ENCODE results near the gene LUZP1. TPM values are rescaled to one million over a fixed set of nuclear protein-coding genes. Genes with fewer than 3 reads are reported as not detected.

LUZP1 gene
- total RNA-seq, 1 experiment from 2014 or later: 22.4 TPM

GRCh38 chr1:23125489-23125888 is 43.2 kb downstream of the LUZP1 start (continued):
- no peak for TF ChIP-seq REST (IDR thresholded peaks at IDR 0.05; ENCODE audit: low read depth)
- TF ChIP-seq CTCF (IDR thresholded peaks at IDR 0.05 in 2 of 3, conservative IDR thresholded peaks at IDR 0.05 in 1 of 3; ENCODE audit: borderline replicate concordance in 1 of 3, insufficient read depth in 1 of 3, low read depth in 2 of 3, low read length in 2 of 3): no peak

- Histone ChIP-seq H3K9me2 (ENCODE audit: insufficient read depth) (no peaks in the 10 kb centered on the region), H3K27ac (ENCODE audit: low read depth, low read length) (no peak overlapping the region), H3K4me3 (replicated peaks in 1 of 2; ENCODE audit: low read depth in 1 of 2, low read length in 2 of 2) (no peak overlapping the region), H3K9ac (ENCODE audit: low read length) (no peak overlapping the region), H3K9me3 (ENCODE audit: control insufficient read depth in 1 of 2, insufficient read depth in 1 of 2, low read depth in 1 of 2, low read length in 2 of 2) (no peaks in the 10 kb centered on the region), H2AFZ (ENCODE audit: low read depth, low read length, poor library complexity, severe bottlenecking) (no peak overlapping the region), H3K27me3 (ENCODE audit: insufficient read depth, low read length) (no peaks in the 10 kb centered on the region), H3K36me3 (ENCODE audit: control insufficient read depth in 1 of 2, insufficient read depth in 2 of 2, low read length in 2 of 2) (no peaks in the 10 kb centered on the region), H3K79me2 (ENCODE audit: insufficient read depth, low read length) (peaks cover 77% of the 10 kb centered on the region), H4K20me1 (ENCODE audit: insufficient read depth) (no peaks in the 10 kb centered on the region), H3K4me1 (ENCODE audit: control insufficient read depth in 1 of 2, insufficient read depth in 2 of 2, low read length in 2 of 2) (peaks cover under 1 to 7% of the 10 kb centered on the region in 2 experiments; a peak in 3 of 4 replicates), H3K4me2 (ENCODE audit: low read length) (no peak overlapping the region)
- BruUV-seq (replicated peaks): no TSS peak
- TF ChIP-seq ZBTB33 (IDR thresholded peaks at IDR 0.05; ENCODE audit: extremely low read depth, insufficient replicate concordance, low read length) (no peak), CTCF (IDR thresholded peaks at IDR 0.05 in 2 of 3, conservative IDR thresholded peaks at IDR 0.05 in 1 of 3; ENCODE audit: borderline replicate concordance in 1 of 3, insufficient read depth in 1 of 3, low read depth in 2 of 3, low read length in 2 of 3) (no peak), EZH2 (IDR thresholded peaks at IDR 0.05) (no peak), POLR2A (IDR thresholded peaks at IDR 0.05; ENCODE audit: borderline replicate concordance, extremely low read depth, insufficient read depth, insufficient read length) (no peak), CEBPB (IDR thresholded peaks at IDR 0.05; ENCODE audit: low read depth) (no peak), ELF1 (IDR thresholded peaks at IDR 0.05; ENCODE audit: borderline replicate concordance, low read depth) (no peak), RAD21 (IDR thresholded peaks at IDR 0.05; ENCODE audit: low read depth) (no peak), TCF7L2 (IDR thresholded peaks at IDR 0.05; ENCODE audit: borderline replicate concordance, extremely low read depth, insufficient read depth, insufficient read length) (no peak), SIN3A (IDR thresholded peaks at IDR 0.05; ENCODE audit: low read depth) (no peak), EZH2phosphoT487 (IDR thresholded peaks at IDR 0.05; ENCODE audit: borderline replicate concordance) (no peak)
- RAD21 ChIA-PET (ENCODE audit: low non-redundant PET in 1 of 2, low total read pairs in 2 of 2, uncharacterized antibody in 2 of 2, unreplicated experiment in 2 of 2): no interaction called here
- CTCF ChIA-PET: no interaction called here
- POLR2A ChIA-PET: no interaction called here
- no peak for DNase-seq (ENCODE audit: low read depth, low spot score)
- intact Hi-C loops (cut with micrococcal nuclease): no loop called here
- no peak for ATAC-seq
Observed at GRCh38 chr1:23124259-23125026, 44.2 kb downstream of the LUZP1 start.
